HCT116 (cell line): ENCODE results near the gene HGFAC. TPM values are rescaled to one million over a fixed set of nuclear protein-coding genes. Genes with fewer than 3 reads are reported as not detected.

Source experiments
- ATAC-seq: fragments of 200-7000 bp; cut with Tn5 transposase; 2 replicates; pipeline ENCODE4 v1.9.1; 2020; ENCODE audit warnings: mild to moderate bottlenecking, moderate library complexity
- BruUV-seq: library from RNA; stranded (reverse); fragments of 400-500 nt; replicated peaks from 2 replicates; lab custom pipeline; 2021; lab: Mats Ljungman, UMichigan
- CTCF ChIA-PET: fragments of 300-600 bp; sonication (Branson Sonifier 250); formaldehyde crosslinking; loops from one replicate; lab custom pipeline; 2021; ENCODE audit warnings: antibody characterized with exemption; lab: Charles Lee
- POLR2A ChIA-PET: fragments of 300-600, 350-600 bp; sonication (Branson Sonifier 250); formaldehyde crosslinking; loops from one replicate; lab custom pipeline; 2021; ENCODE audit warnings: antibody characterized with exemption; lab: Charles Lee
- RAD21 ChIA-PET, 2 experiments: fragments of 300-600 bp; sonication (Branson Sonifier 250); formaldehyde crosslinking; loops; one replicate each; lab custom pipeline; 2023; ENCODE audit warnings: low total read pairs in 2 of 2; ENCODE audit not compliant: uncharacterized antibody in 2 of 2, unreplicated experiment in 2 of 2, low non-redundant PET in 1 of 2; lab: Charles Lee
- DNase-seq: peaks from one replicate; pipeline ENCODE4 v3.0.0-alpha.2; 2010; ENCODE audit warnings: low read depth, low spot score
- H2AFZ ChIP-seq: fragments of 200-600 bp; shearing (Covaris generic), sonication (generic); 2 replicates; pipeline ENCODE4 v1.6.1; 2017; ENCODE audit warnings: low read depth, mixed run types, mixed read lengths, antibody characterized with exemption, low read length; ENCODE audit not compliant: poor library complexity, severe bottlenecking
- H3K27ac ChIP-seq: 2 replicates; pipeline ENCODE4 v1.5.1; 2012; ENCODE audit warnings: low read depth, low read length
- H3K27me3 ChIP-seq: fragments of 200-600 bp; sonication (generic); 2 replicates; pipeline ENCODE4 v1.6.1; 2016; ENCODE audit warnings: mixed run types, low read length, mixed read lengths; ENCODE audit not compliant: insufficient read depth
- H3K36me3 ChIP-seq, 2 experiments: fragments of 200-500 bp in 1 of 2; fragments of 200-600 bp in 1 of 2; sonication (Bioruptor generic) in 1 of 2; sonication (generic) in 1 of 2; 2 replicates each; pipeline versions ENCODE4 v1.5.1 to v1.6.1; 2014 to 2016; ENCODE audit warnings: low read length in 2 of 2, inconsistent platforms in 1 of 2, mixed read lengths in 1 of 2, mixed run types in 1 of 2; ENCODE audit not compliant: insufficient read depth in 2 of 2, control insufficient read depth in 1 of 2
- H3K4me1 ChIP-seq, 2 experiments: fragments of 200-600 bp in 1 of 2; sonication (generic) in 1 of 2; 2 replicates each; pipeline versions ENCODE4 v1.5.1 to v1.6.1; 2012 to 2017; ENCODE audit warnings: low read length in 2 of 2, inconsistent platforms in 1 of 2, mild to moderate bottlenecking in 1 of 2, mixed read lengths in 1 of 2, mixed run types in 1 of 2, moderate library complexity in 1 of 2; ENCODE audit not compliant: insufficient read depth in 2 of 2, control insufficient read depth in 1 of 2
- H3K4me2 ChIP-seq: fragments of 200-600 bp; sonication (generic); 2 replicates; pipeline ENCODE4 v1.6.1; 2017; ENCODE audit warnings: mixed run types, low read length, mixed read lengths
- H3K4me3 ChIP-seq, 2 experiments: fragments of 200-600 bp in 1 of 2; sonication (generic) in 1 of 2; replicated peaks in 1 of 2; 2 replicates each; pipeline ENCODE4 v1.5.1; 2011 to 2016; ENCODE audit warnings: low read length in 2 of 2, control low read depth in 1 of 2, low read depth in 1 of 2, mild to moderate bottlenecking in 1 of 2, mixed read lengths in 1 of 2, mixed run types in 1 of 2
- H3K79me2 ChIP-seq: fragments of 200-600 bp; sonication (generic); 2 replicates; pipeline ENCODE4 v1.6.1; 2017; ENCODE audit warnings: mild to moderate bottlenecking, mixed run types, low read length, moderate library complexity, mixed read lengths; ENCODE audit not compliant: insufficient read depth
- H3K9ac ChIP-seq: fragments of 200-600 bp; sonication (generic); 2 replicates; pipeline ENCODE4 v1.6.1; 2016; ENCODE audit warnings: low read length, mixed read lengths
- H3K9me2 ChIP-seq: fragments of 200-600 bp; sonication (generic), shearing (Covaris generic); 2 replicates; pipeline ENCODE4 v1.6.1; 2017; ENCODE audit warnings: mixed run types, mild to moderate bottlenecking, moderate library complexity; ENCODE audit not compliant: insufficient read depth
- H3K9me3 ChIP-seq, 2 experiments: fragments of 200-500 bp in 1 of 2; fragments of 200-600 bp in 1 of 2; sonication (Bioruptor generic) in 1 of 2; sonication (generic) in 1 of 2; 2 replicates each; pipeline ENCODE4 v1.6.1; 2014 to 2017; ENCODE audit warnings: low read length in 2 of 2, mixed read lengths in 2 of 2, inconsistent platforms in 1 of 2, low read depth in 1 of 2, mild to moderate bottlenecking in 1 of 2, mixed run types in 1 of 2, moderate library complexity in 1 of 2; ENCODE audit not compliant: control insufficient read depth in 1 of 2, insufficient read depth in 1 of 2
- H4K20me1 ChIP-seq: fragments of 200-600 bp; sonication (generic), shearing (Covaris generic); 2 replicates; pipeline ENCODE4 v1.6.1; 2017; ENCODE audit warnings: mixed run types, mild to moderate bottlenecking, moderate library complexity; ENCODE audit not compliant: insufficient read depth
- CTCF ChIP-seq, 3 experiments: fragments of 200-600 bp in 1 of 3; sonication (generic) in 1 of 3; IDR thresholded peaks in 2 of 3; conservative IDR thresholded peaks in 1 of 3; 2 replicates each; pipeline ENCODE4 v1.5.1; 2012 to 2017; ENCODE audit warnings: low read depth in 2 of 3, low read length in 2 of 3, antibody characterized with exemption in 1 of 3, borderline replicate concordance in 1 of 3, control low read depth in 1 of 3, mild to moderate bottlenecking in 1 of 3, mixed read lengths in 1 of 3, mixed run types in 1 of 3, moderate library complexity in 1 of 3; ENCODE audit not compliant: insufficient read depth in 1 of 3
- ELF1 ChIP-seq: IDR thresholded peaks from 2 replicates; pipeline ENCODE4 v1.6.1; 2012; ENCODE audit warnings: low read depth, borderline replicate concordance
- EZH2phosphoT487 ChIP-seq: fragments of 200-600 bp; IDR thresholded peaks from 2 replicates; pipeline ENCODE4 v1.6.1; 2018; ENCODE audit warnings: antibody characterized with exemption, borderline replicate concordance
- FOSL1 ChIP-seq: IDR thresholded peaks from 2 replicates; pipeline ENCODE4 v1.6.1; 2012; ENCODE audit warnings: low read depth
- POLR2AphosphoS5 ChIP-seq: IDR thresholded peaks from 2 replicates; pipeline ENCODE4 v1.6.1; 2011; ENCODE audit warnings: mild to moderate bottlenecking, low read depth, low read length, moderate library complexity
- REST ChIP-seq: IDR thresholded peaks from 2 replicates; pipeline ENCODE4 v1.6.1; 2012; ENCODE audit warnings: low read depth
- SIN3A ChIP-seq: IDR thresholded peaks from 2 replicates; pipeline ENCODE4 v1.6.1; 2012; ENCODE audit warnings: low read depth
- SP1 ChIP-seq: IDR thresholded peaks from 2 replicates; pipeline ENCODE4 v1.6.1; 2012; ENCODE audit warnings: low read depth
- SRF ChIP-seq: IDR thresholded peaks from 2 replicates; pipeline ENCODE4 v1.6.1; 2012; ENCODE audit warnings: low read depth
- TCF7L2 ChIP-seq: IDR thresholded peaks from 2 replicates; pipeline ENCODE4 v1.7.0; 2011; ENCODE audit warnings: borderline replicate concordance, inconsistent platforms; ENCODE audit not compliant: insufficient read depth, insufficient read length; ENCODE audit errors: extremely low read depth
- YY1 ChIP-seq: IDR thresholded peaks from 2 replicates; pipeline ENCODE4 v1.6.1; 2011; ENCODE audit warnings: low read length, low read depth, moderate library complexity, mild to moderate bottlenecking; ENCODE audit not compliant: insufficient replicate concordance; ENCODE audit errors: extremely low read depth
- ZBTB33 ChIP-seq: IDR thresholded peaks from 2 replicates; pipeline ENCODE4 v1.6.1; 2011; ENCODE audit warnings: mild to moderate bottlenecking, low read length, moderate library complexity; ENCODE audit not compliant: insufficient replicate concordance; ENCODE audit errors: extremely low read depth
- ZFX ChIP-seq: fragments of 450-650 bp; IDR thresholded peaks from 2 replicates; pipeline ENCODE4 v1.6.1; 2017
- ZNF274 ChIP-seq: fragments of 200-500 bp; sonication (Bioruptor generic); IDR thresholded peaks from 2 replicates; pipeline ENCODE4 v1.6.1; 2014; ENCODE audit warnings: mild to moderate bottlenecking, low read depth, low read length, inconsistent platforms
- intact Hi-C: fragments of 100-400 bp; cut with micrococcal nuclease; formaldehyde crosslinking; loops from 2 replicates; pipeline ENCODE4 v1.10.0; 2022
- total RNA-seq: library from RNA; stranded (reverse); gene quantifications from one replicate; pipeline ENCODE4 v1.2.1, GENCODE V29; 2021; ENCODE audit not compliant: unreplicated experiment

Gene HGFAC
- total RNA-seq, 1 experiment from 2014 or later: 1.1 TPM

- RAD21 ChIA-PET: no interaction called here
- no peak overlapping the region for H3K4me2 ChIP-seq
- no peak overlapping the region for H3K4me3 ChIP-seq
- POLR2A ChIA-PET: no interaction called here
- H4K20me1 ChIP-seq: no peaks in the 10 kb centered on the region
- CTCF ChIA-PET: no interaction called here
- no TSS peak for BruUV-seq
- H3K9me2 ChIP-seq: no peaks in the 10 kb centered on the region
- H3K36me3 ChIP-seq: no peaks in the 10 kb centered on the region
- H2AFZ ChIP-seq: no peak overlapping the region
- no peak overlapping the region for H3K27ac ChIP-seq
- no peak overlapping the region for H3K9ac ChIP-seq
- no peaks in the 10 kb centered on the region for H3K27me3 ChIP-seq
- no peak for DNase-seq
- ATAC-seq: no peak
- H3K4me1 ChIP-seq: no peaks in the 10 kb centered on the region
- intact Hi-C loops: no loop called here
- H3K9me3 ChIP-seq: no peaks in the 10 kb centered on the region
- no peak for TF ChIP-seq ZNF274
- no peak for TF ChIP-seq SIN3A
- no peak for TF ChIP-seq ZBTB33
- TF ChIP-seq ELF1: no peak
- no peak for TF ChIP-seq SRF
- no peak for TF ChIP-seq SP1
- TF ChIP-seq YY1: no peak
- no peak for TF ChIP-seq CTCF (IDR thresholded peaks at IDR 0.05 in 2 of 3, conservative IDR thresholded peaks at IDR 0.05 in 1 of 3; ENCODE audit: borderline replicate concordance in 1 of 3, insufficient read depth in 1 of 3, low read depth in 2 of 3, low read length in 2 of 3)
- TF ChIP-seq EZH2phosphoT487: no peak
- TF ChIP-seq ZFX: no peak
- TF ChIP-seq REST: no peak
- TF ChIP-seq POLR2AphosphoS5: no peak
- no peak for TF ChIP-seq TCF7L2
- TF ChIP-seq FOSL1: no peak
- TF ChIP-seq, all 23 proteins: peak for 0
- no peaks in the 10 kb centered on the region for H3K79me2 ChIP-seq
Measured at GRCh38 chr4:3422808-3423297, 18.9 kb upstream of the HGFAC start.
